ENCODE results near the gene ZNF22.

DNA sequence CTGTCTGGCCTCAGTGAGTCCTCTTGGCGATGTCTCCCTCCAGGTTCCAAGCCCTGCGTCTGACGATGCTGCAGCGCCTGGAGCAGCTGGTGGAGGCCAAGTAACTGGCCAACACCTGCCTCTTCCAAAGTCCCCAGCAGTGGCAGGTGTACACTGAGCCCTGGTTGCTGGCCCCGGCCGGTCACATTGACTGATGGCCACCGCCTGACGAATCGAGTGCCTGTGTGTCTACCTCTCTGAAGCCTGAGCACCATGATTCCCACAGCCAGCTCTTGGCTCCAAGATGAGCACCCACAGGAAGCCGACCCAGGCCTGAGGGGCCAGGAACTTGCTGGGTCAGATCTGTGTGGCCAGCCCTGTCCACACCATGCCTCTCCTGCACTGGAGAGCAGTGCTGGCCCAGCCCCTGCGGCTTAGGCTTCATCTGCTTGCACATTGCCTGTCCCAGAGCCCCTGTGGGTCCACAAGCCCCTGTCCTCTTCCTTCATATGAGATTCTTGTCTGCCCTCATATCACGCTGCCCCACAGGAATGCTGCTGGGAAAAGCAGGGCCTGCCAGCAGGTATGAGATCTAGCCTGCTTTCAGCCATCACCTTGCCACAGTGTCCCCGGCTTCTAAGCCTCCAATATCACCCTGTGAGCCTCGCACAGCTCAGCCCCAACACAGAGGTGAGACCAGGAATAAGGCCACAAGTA is 7.3 kb upstream of the ZNF22 start:
- TF ChIP-seq CTCF (IDR thresholded peaks at IDR 0.05), result no peak
- TF ChIP-seq POLR2A (IDR thresholded peaks at IDR 0.05), result no peak
- TF ChIP-seq POLR2AphosphoS5 (IDR thresholded peaks at IDR 0.05; ENCODE audit: insufficient read depth in 1 of 2, low read depth in 1 of 2), result no peak

Measured in vagina (tissue), 2 donors.